Measurements from ENCODE around the gene CNN2.

- TF ChIP-seq CTCF (IDR thresholded peaks at IDR 0.05) = no peak
- TF ChIP-seq POLR2A (IDR thresholded peaks at IDR 0.05) = no peak
- TF ChIP-seq POLR2AphosphoS5 (IDR thresholded peaks at IDR 0.05; ENCODE audit: insufficient read depth in 1 of 2, low read depth in 1 of 2) = no peak
These were observed 23.4 kb downstream of the CNN2 start for GRCh38 chr19:1049800-1050199.

Data from vagina (tissue), 2 donors.